Neuronal stem cell (in vitro differentiated cells): ENCODE results near the gene WIZ.

Source experiments
- DNase-seq: peaks from one replicate; pipeline ENCODE4 v3.0.0-alpha.2; 2013; ENCODE audit warnings: low spot score
- H2AFZ ChIP-seq: one replicate; pipeline ENCODE4 v1.6.1; 2013; ENCODE audit warnings: mild to moderate bottlenecking, low read length, inconsistent platforms
- H2AK5ac ChIP-seq: 2 replicates; pipeline ENCODE4 v1.6.1; 2013; ENCODE audit warnings: low read depth, mild to moderate bottlenecking, inconsistent platforms, low read length, moderate library complexity, mixed read lengths
- H2BK120ac ChIP-seq: 2 replicates; pipeline ENCODE4 v1.6.1; 2013; ENCODE audit warnings: low read depth, mild to moderate bottlenecking, inconsistent platforms, low read length, moderate library complexity, mixed read lengths
- H2BK12ac ChIP-seq: one replicate; pipeline ENCODE4 v1.6.1; 2013; ENCODE audit warnings: low read length, inconsistent platforms
- H2BK15ac ChIP-seq: 2 replicates; pipeline ENCODE4 v1.6.1; 2013; ENCODE audit warnings: mild to moderate bottlenecking, low read length, inconsistent platforms, mixed read lengths
- H2BK5ac ChIP-seq: one replicate; pipeline ENCODE4 v1.6.1; 2013; ENCODE audit warnings: inconsistent platforms, mild to moderate bottlenecking, low read length, moderate library complexity
- H3K14ac ChIP-seq: one replicate; pipeline ENCODE4 v1.6.1; 2013; ENCODE audit warnings: low read length, inconsistent platforms
- H3K18ac ChIP-seq: 2 replicates; pipeline ENCODE4 v1.6.1; 2013; ENCODE audit warnings: low read length, inconsistent platforms
- H3K23ac ChIP-seq: 2 replicates; pipeline ENCODE4 v1.6.1; 2013; ENCODE audit warnings: low read depth, mild to moderate bottlenecking, mixed read lengths, low read length, inconsistent platforms; ENCODE audit not compliant: poor library complexity
- H3K27ac ChIP-seq: replicated peaks from 3 replicates; pipeline ENCODE4 v1.5.1; 2013; ENCODE audit warnings: low read length, inconsistent platforms
- H3K27me3 ChIP-seq, 3 experiments: 2 replicates each; pipeline ENCODE4 v1.6.1; 2013; ENCODE audit warnings: low read length in 3 of 3, mild to moderate bottlenecking in 2 of 3, inconsistent platforms in 1 of 3, low read depth in 1 of 3, mixed read lengths in 1 of 3, moderate library complexity in 1 of 3; ENCODE audit not compliant: control insufficient read depth in 3 of 3, insufficient read depth in 3 of 3
- H3K36me3 ChIP-seq, 2 donors: replicated peaks in 1 of 2; 2 replicates each; pipeline ENCODE4 v1.6.1; 2013; ENCODE audit warnings: low read length in 2 of 2; ENCODE audit not compliant: control insufficient read depth in 2 of 2, insufficient read depth in 2 of 2
- H3K4ac ChIP-seq: 2 replicates; pipeline ENCODE4 v1.6.1; 2013; ENCODE audit warnings: inconsistent platforms, mild to moderate bottlenecking, low read length, moderate library complexity
- H3K4me1 ChIP-seq, 2 donors: 1 replicate in 1 of 2; 2 replicates in 1 of 2; pipeline ENCODE4 v1.6.1; 2013; ENCODE audit warnings: low read length in 2 of 2, low read depth in 1 of 2; ENCODE audit not compliant: control insufficient read depth in 2 of 2, insufficient read depth in 1 of 2
- H3K4me2 ChIP-seq: one replicate; pipeline ENCODE4 v1.6.1; 2013; ENCODE audit warnings: mild to moderate bottlenecking, low read length, inconsistent platforms; ENCODE audit not compliant: insufficient read depth, poor library complexity, severe bottlenecking
- H3K4me3 ChIP-seq, 2 donors: 2 replicates each; pipeline ENCODE4 v1.5.1; 2013; ENCODE audit warnings: low read length in 2 of 2, mild to moderate bottlenecking in 2 of 2, inconsistent platforms in 1 of 2, moderate library complexity in 1 of 2
- H3K79me1 ChIP-seq: one replicate; pipeline ENCODE4 v1.6.1; 2013; ENCODE audit warnings: low read depth, mild to moderate bottlenecking, inconsistent platforms, low read length, moderate library complexity
- H3K9ac ChIP-seq: one replicate; pipeline ENCODE4 v1.6.1; 2013; ENCODE audit warnings: mild to moderate bottlenecking, low read depth, low read length, inconsistent platforms; ENCODE audit not compliant: poor library complexity
- H3K9me3 ChIP-seq, 2 donors: replicated peaks in 1 of 2; 2 replicates each; pipeline versions ENCODE3 to v1.6.1; 2013; ENCODE audit warnings: low read length in 2 of 2, mild to moderate bottlenecking in 2 of 2, inconsistent platforms in 1 of 2, low read depth in 1 of 2, mixed read lengths in 1 of 2, moderate library complexity in 1 of 2; ENCODE audit not compliant: control insufficient read depth in 2 of 2, insufficient read depth in 1 of 2
- H4K8ac ChIP-seq: one replicate; pipeline ENCODE4 v1.6.1; 2013; ENCODE audit warnings: low read depth, mild to moderate bottlenecking, inconsistent platforms, low read length, moderate library complexity
- H4K91ac ChIP-seq: one replicate; pipeline ENCODE4 v1.6.1; 2013; ENCODE audit warnings: low read length, low read depth, mild to moderate bottlenecking, inconsistent platforms; ENCODE audit not compliant: poor library complexity
- WGBS, 2 donors: extraction: QIAGEN DNeasy Blood & Tissue Kit; methylation state at CpG; one replicate each; pipeline ENCODE4 v1.1.7; 2013; ENCODE audit warnings: missing lambda C conversion rate in 2 of 2, mixed read lengths in 1 of 2; ENCODE audit not compliant: insufficient read length in 2 of 2, insufficient replicate concordance in 1 of 2; ENCODE audit errors: extremely low coverage in 2 of 2; 5-methylcytosine and 5-hydroxymethylcytosine counted together

The WIZ gene

DNA sequence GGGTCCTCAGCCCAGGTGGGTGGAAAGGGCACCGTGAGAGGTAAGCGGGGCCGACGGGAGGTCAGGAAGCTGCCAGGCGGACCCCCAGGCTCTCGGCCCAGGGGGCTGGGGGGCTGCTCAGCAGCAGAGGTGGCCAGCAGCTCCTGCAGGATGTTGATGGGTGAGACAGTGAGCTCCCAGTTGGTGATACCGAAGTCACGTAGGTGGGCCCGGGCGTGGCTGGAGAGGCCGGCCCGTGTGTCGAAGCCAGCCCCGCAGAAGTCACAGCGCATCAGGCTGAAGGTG, 13.0 kb downstream of the WIZ start:
- Histone ChIP-seq H2AK5ac (no peak overlapping the region), H3K4me1 (peaks cover 0 to 8% of the 10 kb centered on the region in 2 donors)
- WGBS, 2 donors, result no CpG with 5 or more reads among the region's 15 CpGs

GRCh38 chr19:15436012-15436825, 13.5 kb downstream of the WIZ start:
- no peak overlapping the region for H3K23ac ChIP-seq
- no peak overlapping the region for H4K91ac ChIP-seq
- H3K27me3 ChIP-seq, result no peaks in the 10 kb centered on the region
- H3K4me3 ChIP-seq, result no peak overlapping the region
- H2BK15ac ChIP-seq, result no peak overlapping the region
- H3K4me1 ChIP-seq, result peaks cover 2 to 12% of the 10 kb centered on the region in 2 donors
- no peak overlapping the region for H3K27ac ChIP-seq
- no peak overlapping the region for H3K4me2 ChIP-seq
- H2BK120ac ChIP-seq, result no peak overlapping the region
- peaks cover 9% of the 10 kb centered on the region for H3K79me1 ChIP-seq
- no peak overlapping the region for H2AFZ ChIP-seq
- no peak overlapping the region for H3K9ac ChIP-seq
- H4K8ac ChIP-seq, result no peak overlapping the region
- H3K18ac ChIP-seq, result no peak overlapping the region
- no peak overlapping the region for H2AK5ac ChIP-seq
- no peak overlapping the region for H2BK12ac ChIP-seq
- no peak overlapping the region for H2BK5ac ChIP-seq
- H3K9me3 ChIP-seq, result no peaks in the 10 kb centered on the region
- H3K4ac ChIP-seq, result no peak overlapping the region
- DNase-seq, result no peak
- WGBS, 2 donors, result no CpG with 5 or more reads among the region's 10 CpGs
- no peak overlapping the region for H3K14ac ChIP-seq
- peaks cover 0 to 2% of the 10 kb centered on the region in 2 donors for H3K36me3 ChIP-seq

More for the DNA sequence above, 13.0 kb downstream of the WIZ start:
- Histone ChIP-seq H2BK15ac (no peak overlapping the region), H3K4ac (no peak overlapping the region), H3K9me3 (no peaks in the 10 kb centered on the region), H3K14ac (no peak overlapping the region), H4K91ac (no peak overlapping the region), H4K8ac (no peak overlapping the region), H3K27me3 (no peaks in the 10 kb centered on the region), H3K4me3 (no peak overlapping the region), H2BK12ac (no peak overlapping the region), H3K9ac (no peak overlapping the region), H2AFZ (no peak overlapping the region), H3K23ac (no peak overlapping the region), H3K36me3 (peaks cover 0 to 2% of the 10 kb centered on the region in 2 donors), H3K4me2 (no peak overlapping the region), H3K27ac (no peak overlapping the region), H2BK5ac (no peak overlapping the region), H2BK120ac (no peak overlapping the region), H3K79me1 (peaks cover 3% of the 10 kb centered on the region), H3K18ac (no peak overlapping the region)
- DNase-seq, result no peak

- H3K14ac ChIP-seq, result no peak overlapping the region
- H4K8ac ChIP-seq, result no peak overlapping the region
- H3K27me3 ChIP-seq, result no peaks in the 10 kb centered on the region
- H3K9ac ChIP-seq, result peak overlapping the region; percentile 56
- peak overlapping the region; percentile 36 for H2AK5ac ChIP-seq
- H4K91ac ChIP-seq, result no peak overlapping the region
- peaks cover 12 to 25% of the 10 kb centered on the region in 2 donors for H3K36me3 ChIP-seq
- peak overlapping the region; percentile 60 for H3K18ac ChIP-seq
- H3K4me3 ChIP-seq, result peak overlapping the region; percentile 31 to 92
- H2BK12ac ChIP-seq, result no peak overlapping the region
- H3K4me1 ChIP-seq, result peaks cover 10 to 11% of the 10 kb centered on the region in 2 donors
- H3K4me2 ChIP-seq, result peak overlapping the region; percentile 80
- H3K23ac ChIP-seq, result no peak overlapping the region
- H3K9me3 ChIP-seq, result no peaks in the 10 kb centered on the region
- no CpG with 5 or more reads among the region's 8 CpGs for WGBS, 2 donors
- no peak overlapping the region for H2BK15ac ChIP-seq
- H3K27ac ChIP-seq, result no peak overlapping the region
- H3K4ac ChIP-seq, result no peak overlapping the region
- no peak overlapping the region for H2BK5ac ChIP-seq
- peaks cover 22% of the 10 kb centered on the region for H3K79me1 ChIP-seq
- DNase-seq, result no peak
- peak overlapping the region; percentile 99 for H2AFZ ChIP-seq
- H2BK120ac ChIP-seq, result no peak overlapping the region
These were observed 16.2 kb downstream of the WIZ start for GRCh38 chr19:15433519-15434069.
